Lower lobe of right lung (tissue), 2 donors: ENCODE measurements around the gene SPATA32. TPM values are rescaled to one million over a fixed set of nuclear protein-coding genes. Genes with fewer than 3 reads are reported as not detected.

ENCODE experiments used
- ATAC-seq, 2 donors: fragments of 200-7000 bp; cut with Tn5 transposase; one replicate each; pipeline ENCODE4 v1.9.1; 2020 to 2022; ENCODE audit warnings: mild to moderate bottlenecking in 2 of 2, moderate library complexity in 2 of 2
- DNase-seq: peaks from one replicate; pipeline ENCODE4 v3.0.0-alpha.2; 2020
- H3K27ac ChIP-seq: fragments of 200-600 bp; one replicate; pipeline ENCODE4 v1.8.0; 2022
- H3K27me3 ChIP-seq: fragments of 200-600 bp; one replicate; pipeline ENCODE4 v1.8.0; 2022; ENCODE audit warnings: low read depth
- H3K36me3 ChIP-seq: fragments of 200-600 bp; one replicate; pipeline ENCODE4 v1.8.0; 2022; ENCODE audit warnings: mild to moderate bottlenecking
- H3K4me1 ChIP-seq: fragments of 200-600 bp; one replicate; pipeline ENCODE4 v1.8.0; 2022
- H3K4me3 ChIP-seq: fragments of 200-600 bp; one replicate; pipeline ENCODE4 v1.8.0; 2022; ENCODE audit warnings: mild to moderate bottlenecking
- H3K9me3 ChIP-seq: fragments of 200-600 bp; one replicate; pipeline ENCODE4 v1.8.0; 2022
- CTCF ChIP-seq: fragments of 200-600 bp; IDR thresholded peaks from one replicate; pipeline ENCODE4 v1.8.0; 2022; ENCODE audit warnings: antibody characterized with exemption, mild to moderate bottlenecking
- intact Hi-C: fragments of 100-400 bp; cut with DNase I; formaldehyde crosslinking; loops from one replicate; pipeline ENCODE4 v1.11.0; 2022
- total RNA-seq: library from RNA; stranded (reverse); fragmentation: NEBNext Ultra II Directional; extraction: Animal tissue kit (Norgen Biotek cat#: 25700); gene quantifications from one replicate; pipeline ENCODE4 v1.2.1, GENCODE V29; 2021
- donor health status: DM: no; HTN: yes; CAD: no; lungs with severe emphysema.

Gene SPATA32
- total RNA-seq, 1 donor from 2014 or later = not detected

DNA sequence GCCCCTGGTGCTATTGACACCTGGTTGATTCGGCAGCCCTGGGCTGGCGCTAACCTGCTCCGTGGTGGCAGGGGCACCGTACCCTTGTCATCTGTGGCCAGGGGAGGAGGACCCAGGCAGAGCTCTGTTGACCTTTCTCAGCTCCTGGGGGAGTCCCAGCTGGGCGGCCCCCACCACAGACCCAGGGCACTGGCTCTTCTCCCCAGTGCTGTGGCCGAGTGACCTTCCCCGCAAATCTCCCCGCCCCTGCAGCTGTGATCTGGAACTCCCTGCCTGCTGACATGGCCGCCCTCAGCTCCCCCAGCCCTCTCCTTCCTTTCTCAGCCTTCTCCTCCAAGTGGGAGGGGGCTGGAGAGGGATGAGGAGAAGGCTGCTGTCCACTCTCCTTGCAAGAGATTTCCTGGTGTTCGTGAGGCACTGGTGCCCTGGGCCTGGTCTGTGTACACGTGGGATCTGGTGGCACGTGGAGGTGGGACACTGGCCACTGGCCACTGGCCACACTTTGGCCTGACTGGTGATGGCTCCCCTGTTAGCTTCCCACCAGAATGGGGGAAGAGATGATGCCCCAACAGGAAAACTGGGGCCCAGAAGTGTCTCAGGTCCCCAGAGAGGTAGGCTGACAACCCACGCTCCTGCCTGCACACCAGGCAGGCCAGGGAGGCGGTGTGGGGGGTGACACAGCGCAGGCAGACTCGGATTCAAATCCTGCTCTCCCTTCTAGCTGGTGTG, 32.0 kb downstream of the SPATA32 start:
- H3K4me1 ChIP-seq = peaks cover 70% of the 10 kb centered on the region
- no peak for DNase-seq
- no peak for ATAC-seq
- peak overlapping the region; percentile 28 for H3K4me3 ChIP-seq
- intact Hi-C loops = no loop called here
- H3K36me3 ChIP-seq = peaks cover 10% of the 10 kb centered on the region
- no peaks in the 10 kb centered on the region for H3K9me3 ChIP-seq
- TF ChIP-seq CTCF = no peak
- H3K27ac ChIP-seq = peak overlapping the region; percentile 81
- H3K27me3 ChIP-seq = no peaks in the 10 kb centered on the region

- TF ChIP-seq CTCF = no peak
- no peaks in the 10 kb centered on the region for H3K27me3 ChIP-seq
- H3K27ac ChIP-seq = peak overlapping the region; percentile 81
- peaks cover 70% of the 10 kb centered on the region for H3K4me1 ChIP-seq
- peak; percentile 93 for DNase-seq
- peaks cover 7% of the 10 kb centered on the region for H3K36me3 ChIP-seq
- intact Hi-C loops = no loop called here
- H3K9me3 ChIP-seq = no peaks in the 10 kb centered on the region
- ATAC-seq = peak; percentile 83 to 84
- H3K4me3 ChIP-seq = peak overlapping the region; percentile 28
These were observed 32.9 kb downstream of the SPATA32 start for GRCh38 chr17:45228763-45229539.

DNA sequence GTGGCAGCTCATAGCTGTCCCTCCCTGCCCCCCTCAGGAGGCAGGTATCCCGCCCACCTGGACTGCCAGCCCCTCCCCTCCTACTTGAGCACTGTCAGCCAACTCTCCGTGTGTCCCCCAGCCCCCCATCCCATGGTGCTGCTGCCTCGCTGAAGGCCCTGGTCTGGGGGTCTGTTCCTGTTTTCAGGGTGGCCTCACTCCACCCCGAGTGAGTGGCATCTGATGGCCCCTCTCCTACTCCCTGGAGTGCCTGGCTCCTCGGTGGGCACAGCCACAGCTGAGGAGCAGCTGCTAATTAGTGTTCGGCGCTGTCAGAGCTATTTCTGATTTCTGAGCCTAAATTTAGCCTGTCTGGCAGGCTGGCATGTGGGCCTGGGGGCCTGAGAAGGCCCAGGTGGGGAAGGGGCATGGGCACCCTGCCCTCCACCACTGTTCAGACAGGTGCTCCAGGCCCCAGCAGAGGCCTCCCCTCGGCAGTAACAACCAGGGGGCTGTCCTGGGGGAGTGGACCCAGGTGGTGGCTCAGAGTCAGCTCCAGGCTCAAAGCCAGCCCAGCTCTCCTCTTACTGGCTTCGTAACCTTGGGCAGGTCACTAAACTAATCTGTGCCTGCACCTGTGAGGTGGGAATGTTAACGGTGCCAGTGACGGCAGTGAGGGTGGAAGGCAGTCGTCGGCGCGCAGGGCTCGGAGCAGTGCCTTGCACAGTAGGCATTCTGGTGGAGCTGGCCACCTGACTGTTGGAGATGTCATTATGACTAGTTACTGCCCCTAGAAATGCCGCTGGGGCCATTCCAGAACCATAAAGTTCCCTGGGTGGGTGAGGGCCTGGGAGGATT, 33.8 kb downstream of the SPATA32 start:
- ATAC-seq (no peak), DNase-seq (no peak)
- H3K4me1 ChIP-seq = peaks cover 73% of the 10 kb centered on the region
- H3K27me3 ChIP-seq = no peaks in the 10 kb centered on the region
- no peaks in the 10 kb centered on the region for H3K36me3 ChIP-seq
- TF ChIP-seq CTCF = no peak
- H3K27ac ChIP-seq = peak overlapping the region; percentile 81
- H3K9me3 ChIP-seq = no peaks in the 10 kb centered on the region
- peak overlapping the region; percentile 28 for H3K4me3 ChIP-seq
- intact Hi-C loops = no loop called here

GRCh38 chr17:45227101-45227925, 34.6 kb downstream of the SPATA32 start:
- Histone ChIP-seq H3K27ac (peak overlapping the region; percentile 81), H3K4me3 (peak overlapping the region; percentile 60), H3K27me3 (no peaks in the 10 kb centered on the region), H3K9me3 (no peaks in the 10 kb centered on the region), H3K36me3 (no peaks in the 10 kb centered on the region), H3K4me1 (peaks cover 80% of the 10 kb centered on the region)
- ATAC-seq (peak in 1 of 2 donors; percentile 17), DNase-seq (no peak)
- intact Hi-C loops = no loop called here
- no peak for TF ChIP-seq CTCF

DNA sequence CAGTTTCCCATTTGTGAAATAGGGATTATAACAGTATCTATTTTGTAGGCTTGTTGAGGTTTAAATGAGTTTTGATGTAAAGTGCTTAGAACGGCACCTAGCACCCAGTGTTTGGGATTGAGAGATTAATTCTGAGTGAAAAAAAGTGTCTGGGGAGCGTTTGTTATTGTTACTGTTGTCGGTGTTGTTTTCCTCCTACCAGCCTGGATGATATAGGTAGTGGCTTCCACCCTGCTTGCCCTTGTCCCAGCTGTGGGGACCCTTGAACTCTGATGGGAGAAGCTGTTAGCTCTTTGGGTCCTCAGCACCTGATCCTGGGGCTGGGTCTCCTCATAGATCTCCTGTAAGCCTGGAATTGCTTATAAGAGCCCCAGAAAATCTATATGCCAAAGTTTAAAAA, 35.3 kb downstream of the SPATA32 start:
- no peak for TF ChIP-seq CTCF
- no peak for DNase-seq
- Histone ChIP-seq H3K4me1 (peaks cover 77% of the 10 kb centered on the region), H3K27me3 (no peaks in the 10 kb centered on the region), H3K27ac (peak overlapping the region; percentile 81), H3K4me3 (peak overlapping the region; percentile 60), H3K36me3 (no peaks in the 10 kb centered on the region), H3K9me3 (no peaks in the 10 kb centered on the region)
- intact Hi-C loops = no loop called here
- ATAC-seq = no peak
